PFSK-1 (cell line): ENCODE data around the gene PEX6.

Experiments used
- FOXP2 ChIP-seq: optimal IDR thresholded peaks from 2 replicates; pipeline ENCODE3; 2011; ENCODE audit warnings: borderline replicate concordance, control low read depth, inconsistent platforms; ENCODE audit not compliant: insufficient read depth; ENCODE audit errors: extremely low read length, extremely low read depth
- POLR2AphosphoS5 ChIP-seq: IDR thresholded peaks from 2 replicates; pipeline ENCODE4 v1.6.1; 2012; ENCODE audit warnings: low read depth, mild to moderate bottlenecking, control low read depth, low read length, moderate library complexity
- SIN3A ChIP-seq: IDR thresholded peaks from 2 replicates; pipeline ENCODE4 v1.6.1; 2012; ENCODE audit warnings: mild to moderate bottlenecking, low read length, moderate library complexity, borderline replicate concordance; ENCODE audit not compliant: insufficient read depth
- TAF1 ChIP-seq: IDR thresholded peaks from 2 replicates; pipeline ENCODE4 v1.6.1; 2012; ENCODE audit warnings: low read length, control low read depth, borderline replicate concordance; ENCODE audit not compliant: insufficient read depth
- TF ChIP-seq, protein P1 (sequence below), 2 experiments: IDR thresholded peaks; 2 replicates each; pipeline versions ENCODE4 v1.6.1 to v1.8.0; 2011 to 2012; ENCODE audit warnings: low read depth in 2 of 2, low read length in 2 of 2, control low read depth in 1 of 2, inconsistent platforms in 1 of 2, mild to moderate bottlenecking in 1 of 2, moderate library complexity in 1 of 2; ENCODE audit not compliant: insufficient read depth in 1 of 2

Gene PEX6

DNA sequence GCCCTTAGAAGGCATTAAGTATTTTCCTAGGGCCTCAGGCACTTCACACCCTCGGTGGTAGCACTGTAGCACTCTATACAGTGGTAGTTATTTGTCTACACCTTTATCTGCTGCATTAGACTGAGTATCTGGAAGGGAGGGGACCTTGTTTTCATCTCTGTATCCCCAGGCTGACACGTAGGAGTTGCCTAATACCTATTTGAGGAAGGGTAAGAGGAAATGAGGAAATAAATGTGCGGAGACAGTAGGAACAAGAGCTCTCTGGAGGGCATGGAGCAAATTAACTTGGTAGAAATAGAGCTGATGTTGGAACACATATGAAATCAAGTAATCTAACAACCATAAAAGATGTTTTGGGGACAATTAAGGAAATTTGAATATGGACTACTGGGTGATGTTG, 45.8 kb downstream of the PEX6 start:
- TF ChIP-seq POLR2AphosphoS5 (no peak), SIN3A (no peak), TAF1 (no peak), FOXP2 (no peak)
- TF ChIP-seq, protein P1, sequence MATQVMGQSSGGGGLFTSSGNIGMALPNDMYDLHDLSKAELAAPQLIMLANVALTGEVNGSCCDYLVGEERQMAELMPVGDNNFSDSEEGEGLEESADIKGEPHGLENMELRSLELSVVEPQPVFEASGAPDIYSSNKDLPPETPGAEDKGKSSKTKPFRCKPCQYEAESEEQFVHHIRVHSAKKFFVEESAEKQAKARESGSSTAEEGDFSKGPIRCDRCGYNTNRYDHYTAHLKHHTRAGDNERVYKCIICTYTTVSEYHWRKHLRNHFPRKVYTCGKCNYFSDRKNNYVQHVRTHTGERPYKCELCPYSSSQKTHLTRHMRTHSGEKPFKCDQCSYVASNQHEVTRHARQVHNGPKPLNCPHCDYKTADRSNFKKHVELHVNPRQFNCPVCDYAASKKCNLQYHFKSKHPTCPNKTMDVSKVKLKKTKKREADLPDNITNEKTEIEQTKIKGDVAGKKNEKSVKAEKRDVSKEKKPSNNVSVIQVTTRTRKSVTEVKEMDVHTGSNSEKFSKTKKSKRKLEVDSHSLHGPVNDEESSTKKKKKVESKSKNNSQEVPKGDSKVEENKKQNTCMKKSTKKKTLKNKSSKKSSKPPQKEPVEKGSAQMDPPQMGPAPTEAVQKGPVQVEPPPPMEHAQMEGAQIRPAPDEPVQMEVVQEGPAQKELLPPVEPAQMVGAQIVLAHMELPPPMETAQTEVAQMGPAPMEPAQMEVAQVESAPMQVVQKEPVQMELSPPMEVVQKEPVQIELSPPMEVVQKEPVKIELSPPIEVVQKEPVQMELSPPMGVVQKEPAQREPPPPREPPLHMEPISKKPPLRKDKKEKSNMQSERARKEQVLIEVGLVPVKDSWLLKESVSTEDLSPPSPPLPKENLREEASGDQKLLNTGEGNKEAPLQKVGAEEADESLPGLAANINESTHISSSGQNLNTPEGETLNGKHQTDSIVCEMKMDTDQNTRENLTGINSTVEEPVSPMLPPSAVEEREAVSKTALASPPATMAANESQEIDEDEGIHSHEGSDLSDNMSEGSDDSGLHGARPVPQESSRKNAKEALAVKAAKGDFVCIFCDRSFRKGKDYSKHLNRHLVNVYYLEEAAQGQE (IDR thresholded peaks at IDR 0.05; ENCODE audit: insufficient read depth in 1 of 2, low read depth in 2 of 2, low read length in 2 of 2): no peak

- TF ChIP-seq SIN3A (no peak), POLR2AphosphoS5 (no peak), TAF1 (no peak), FOXP2 (no peak)
- TF ChIP-seq, protein P1 (IDR thresholded peaks at IDR 0.05; ENCODE audit: insufficient read depth in 1 of 2, low read depth in 2 of 2, low read length in 2 of 2): no peak
Measured at GRCh38 chr6:42932412-42932811, 46.6 kb downstream of the PEX6 start.

DNA sequence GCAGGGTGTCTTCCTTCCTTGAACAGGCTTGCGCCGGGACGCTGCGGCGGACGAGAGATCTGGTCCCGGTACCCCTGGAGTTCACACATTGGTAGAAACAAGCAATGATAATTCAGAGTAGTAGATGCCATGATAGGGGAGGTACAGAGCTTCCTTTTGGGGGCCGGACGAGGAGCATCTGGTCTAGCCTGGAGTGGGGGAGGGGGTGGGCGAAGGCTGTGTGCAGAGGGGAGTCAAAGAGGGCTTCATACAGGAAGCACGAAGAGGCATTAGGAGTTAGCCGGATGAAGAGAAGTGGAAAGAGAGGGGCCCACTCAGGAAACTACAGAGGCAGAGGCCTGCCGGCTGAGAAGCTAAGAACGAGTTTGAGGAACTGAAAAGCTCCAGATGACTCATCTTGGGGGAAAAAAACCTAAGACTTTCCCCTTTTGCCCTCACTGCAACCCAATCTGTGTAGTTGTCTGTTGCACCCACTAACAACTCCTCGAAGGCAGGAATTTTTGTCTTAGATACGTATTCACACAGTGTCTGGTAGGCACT, 49.1 kb downstream of the PEX6 start:
- TF ChIP-seq POLR2AphosphoS5: no peak; the same call in 1 of the 2 replicates
- peak; percentile 8 for TF ChIP-seq FOXP2
- TF ChIP-seq, protein P1 (IDR thresholded peaks at IDR 0.05; ENCODE audit: insufficient read depth in 1 of 2, low read depth in 2 of 2, low read length in 2 of 2): no peak
- TF ChIP-seq SIN3A: no peak
- TF ChIP-seq TAF1: 0 out of 2 replicates have a peak, but pooled peaks have one; percentile 74

- TF ChIP-seq TAF1 (no peak; the same call in 1 of the 2 replicates), POLR2AphosphoS5 (peak; percentile 74), FOXP2 (peak; percentile 75), SIN3A (peak; percentile 68; the same call in 1 of the 2 replicates)
- TF ChIP-seq, protein P1 (IDR thresholded peaks at IDR 0.05; ENCODE audit: insufficient read depth in 1 of 2, low read depth in 2 of 2, low read length in 2 of 2): no peak
Measured at GRCh38 chr6:42928986-42929820, 49.8 kb downstream of the PEX6 start, which contains the start of gene CNPY3. Gene CNPY3, plus strand, starts transcription at chr6:42929480. Its CDS starts 91 bp downstream, at chr6:42929571.
